Measurements from ENCODE around the gene DOCK9. TPM values are rescaled to one million over a fixed set of nuclear protein-coding genes. Genes with fewer than 3 reads are reported as not detected.

DOCK9 gene
- total RNA-seq, 1 donor from 2014 or later = 56.3 TPM

- H3K27ac Mint-ChIP-seq (ENCODE audit: unreplicated experiment) = no peak overlapping the region
- no peaks in the 10 kb centered on the region for H3K9me3 Mint-ChIP-seq (ENCODE audit: unreplicated experiment)
- peaks cover 13% of the 10 kb centered on the region for H3K4me1 Mint-ChIP-seq (ENCODE audit: low read depth, unreplicated experiment)
- Histone ChIP-seq H3K4me1 (ENCODE audit: insufficient read depth, low read length) (no peaks in the 10 kb centered on the region), H3K4me2 (ENCODE audit: low read length) (no peak overlapping the region), H3K36me3 (ENCODE audit: insufficient read depth, low read length) (peaks cover 8% of the 10 kb centered on the region), H3K9me3 (ENCODE audit: insufficient read depth, low read depth, low read length) (peaks cover 2% of the 10 kb centered on the region), H3K9ac (ENCODE audit: low read length) (no peak overlapping the region), H3K79me2 (ENCODE audit: insufficient read depth, low read length) (no peaks in the 10 kb centered on the region), H3K4me3 (ENCODE audit: insufficient read depth, low read depth, low read length) (no peak overlapping the region), H3K27me3 (ENCODE audit: insufficient read depth, low read length) (no peaks in the 10 kb centered on the region), H2AFZ (ENCODE audit: low read depth, low read length) (no peak overlapping the region), H3K27ac (ENCODE audit: low read depth, low read length) (no peak overlapping the region), H4K20me1 (ENCODE audit: insufficient read depth, low read length) (no peaks in the 10 kb centered on the region)
- H3K36me3 Mint-ChIP-seq (ENCODE audit: low read depth, unreplicated experiment) = peaks cover 42% of the 10 kb centered on the region
- no peak for DNase-seq (ENCODE audit: low read depth)
- H3K4me3 Mint-ChIP-seq (ENCODE audit: unreplicated experiment) = no peak overlapping the region
- H3K27me3 Mint-ChIP-seq (ENCODE audit: low read depth, unreplicated experiment) = no peaks in the 10 kb centered on the region
- FAIRE-seq = no peak
- no peak for TF ChIP-seq CTCF (IDR thresholded peaks at IDR 0.05; ENCODE audit: insufficient read depth, low read depth, low read length)
- no peak for TF ChIP-seq EZH2 (IDR thresholded peaks at IDR 0.05; ENCODE audit: insufficient read depth, low read length)
Measured at GRCh38 chr13:98878486-98879126, 99.3 kb downstream of the DOCK9 start.

- Histone ChIP-seq H3K79me2 (ENCODE audit: insufficient read depth, low read length) (no peaks in the 10 kb centered on the region), H4K20me1 (ENCODE audit: insufficient read depth, low read length) (no peaks in the 10 kb centered on the region), H3K27me3 (ENCODE audit: insufficient read depth, low read length) (no peaks in the 10 kb centered on the region), H3K9ac (ENCODE audit: low read length) (no peak overlapping the region), H3K4me2 (ENCODE audit: low read length) (no peak overlapping the region), H3K36me3 (ENCODE audit: insufficient read depth, low read length) (peaks cover 10% of the 10 kb centered on the region), H3K27ac (ENCODE audit: low read depth, low read length) (no peak overlapping the region), H2AFZ (ENCODE audit: low read depth, low read length) (no peak overlapping the region), H3K4me1 (ENCODE audit: insufficient read depth, low read length) (no peaks in the 10 kb centered on the region), H3K4me3 (ENCODE audit: insufficient read depth, low read depth, low read length) (no peak overlapping the region), H3K9me3 (ENCODE audit: insufficient read depth, low read depth, low read length) (peaks cover 8% of the 10 kb centered on the region)
- Mint-ChIP-seq H3K4me3 (ENCODE audit: unreplicated experiment) (no peak overlapping the region), H3K27ac (ENCODE audit: unreplicated experiment) (no peak overlapping the region), H3K36me3 (ENCODE audit: low read depth, unreplicated experiment) (peaks cover 48% of the 10 kb centered on the region), H3K9me3 (ENCODE audit: unreplicated experiment) (no peaks in the 10 kb centered on the region), H3K4me1 (ENCODE audit: low read depth, unreplicated experiment) (peaks cover 13% of the 10 kb centered on the region), H3K27me3 (ENCODE audit: low read depth, unreplicated experiment) (no peaks in the 10 kb centered on the region)
- TF ChIP-seq EZH2 (IDR thresholded peaks at IDR 0.05; ENCODE audit: insufficient read depth, low read length) = no peak
- DNase-seq (ENCODE audit: low read depth) (no peak), FAIRE-seq (no peak)
Measured at GRCh38 chr13:98877936-98878335, 99.9 kb downstream of the DOCK9 start.

DNA sequence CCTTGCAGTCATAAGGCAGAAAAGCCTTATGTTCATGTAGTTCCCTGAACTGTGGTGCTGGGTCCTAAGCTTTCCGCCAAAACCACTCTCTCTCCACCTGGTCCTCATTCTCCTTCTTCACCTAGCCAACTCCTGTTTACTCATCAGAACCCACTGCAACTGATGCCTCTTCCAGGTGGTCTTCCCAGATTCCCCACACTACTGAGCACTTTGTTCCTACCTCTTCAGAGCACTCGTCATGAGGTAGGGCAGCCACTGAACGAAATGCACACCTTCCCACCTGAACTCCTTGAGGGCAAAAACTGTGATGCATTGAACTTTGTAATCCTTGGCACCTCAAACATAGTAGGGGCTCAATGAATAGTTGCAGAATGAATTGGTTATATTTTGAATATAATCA, 100.4 kb downstream of the DOCK9 start:
- Mint-ChIP-seq H3K4me1 (ENCODE audit: low read depth, unreplicated experiment) (peaks cover 13% of the 10 kb centered on the region), H3K9me3 (ENCODE audit: unreplicated experiment) (no peaks in the 10 kb centered on the region), H3K4me3 (ENCODE audit: unreplicated experiment) (no peak overlapping the region), H3K27me3 (ENCODE audit: low read depth, unreplicated experiment) (no peaks in the 10 kb centered on the region), H3K36me3 (ENCODE audit: low read depth, unreplicated experiment) (peaks cover 47% of the 10 kb centered on the region), H3K27ac (ENCODE audit: unreplicated experiment) (no peak overlapping the region)
- FAIRE-seq (no peak), DNase-seq (ENCODE audit: low read depth) (no peak)
- no peaks in the 10 kb centered on the region for H3K27me3 ChIP-seq (ENCODE audit: insufficient read depth, low read length)
- peaks cover 10% of the 10 kb centered on the region for H3K36me3 ChIP-seq (ENCODE audit: insufficient read depth, low read length)
- no peak for TF ChIP-seq CTCF (IDR thresholded peaks at IDR 0.05; ENCODE audit: insufficient read depth, low read depth, low read length)
- TF ChIP-seq EZH2 (IDR thresholded peaks at IDR 0.05; ENCODE audit: insufficient read depth, low read length) = no peak
- no peaks in the 10 kb centered on the region for H3K79me2 ChIP-seq (ENCODE audit: insufficient read depth, low read length)
- H3K9ac ChIP-seq (ENCODE audit: low read length) = no peak overlapping the region
- no peak overlapping the region for H2AFZ ChIP-seq (ENCODE audit: low read depth, low read length)
- H3K27ac ChIP-seq (ENCODE audit: low read depth, low read length) = no peak overlapping the region
- H3K4me3 ChIP-seq (ENCODE audit: insufficient read depth, low read depth, low read length) = no peak overlapping the region
- H3K4me1 ChIP-seq (ENCODE audit: insufficient read depth, low read length) = no peaks in the 10 kb centered on the region
- H3K4me2 ChIP-seq (ENCODE audit: low read length) = no peak overlapping the region
- peaks cover 8% of the 10 kb centered on the region for H3K9me3 ChIP-seq (ENCODE audit: insufficient read depth, low read depth, low read length)
- no peaks in the 10 kb centered on the region for H4K20me1 ChIP-seq (ENCODE audit: insufficient read depth, low read length)
